Cortex of kidney (tissue), 1 donor: ENCODE data around the gene HECTD1.
"Not testable (repeated sequence)": the region's sequence is repeated elsewhere in the genome, so short reads cannot be mapped to it uniquely, and the experiment has no call there.

Source experiments
- DNase-seq: peaks from one replicate; lab custom pipeline; 2025; lab: John Stamatoyannopoulos, UW

HECTD1 gene

DNA sequence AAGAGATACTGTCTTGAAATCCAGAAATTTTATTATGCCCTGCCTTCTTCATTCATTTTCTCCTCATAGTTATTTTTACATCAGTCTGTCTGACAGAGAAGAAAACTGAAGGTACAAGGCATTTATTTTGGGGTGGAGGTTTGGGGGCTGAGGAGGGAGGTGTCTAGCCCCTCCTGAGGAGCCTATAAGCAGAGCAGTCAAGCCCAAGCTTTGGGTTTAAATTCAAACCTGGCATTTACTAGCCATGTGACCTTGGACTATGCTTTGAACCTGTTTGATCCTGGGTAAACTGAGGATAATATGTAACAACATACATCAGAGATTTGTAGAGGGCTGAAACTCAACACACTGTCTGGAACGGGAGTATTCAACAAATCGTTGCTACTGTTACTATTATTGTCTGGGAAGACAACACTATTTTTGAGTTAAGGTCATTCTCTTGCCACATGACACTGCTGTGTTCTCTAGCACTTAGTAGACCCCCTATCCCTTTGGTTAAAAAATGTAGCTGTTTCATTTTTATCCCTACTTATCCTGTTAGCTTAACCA is 115.4 kb downstream of the HECTD1 start:
- no peak for DNase-seq

DNA sequence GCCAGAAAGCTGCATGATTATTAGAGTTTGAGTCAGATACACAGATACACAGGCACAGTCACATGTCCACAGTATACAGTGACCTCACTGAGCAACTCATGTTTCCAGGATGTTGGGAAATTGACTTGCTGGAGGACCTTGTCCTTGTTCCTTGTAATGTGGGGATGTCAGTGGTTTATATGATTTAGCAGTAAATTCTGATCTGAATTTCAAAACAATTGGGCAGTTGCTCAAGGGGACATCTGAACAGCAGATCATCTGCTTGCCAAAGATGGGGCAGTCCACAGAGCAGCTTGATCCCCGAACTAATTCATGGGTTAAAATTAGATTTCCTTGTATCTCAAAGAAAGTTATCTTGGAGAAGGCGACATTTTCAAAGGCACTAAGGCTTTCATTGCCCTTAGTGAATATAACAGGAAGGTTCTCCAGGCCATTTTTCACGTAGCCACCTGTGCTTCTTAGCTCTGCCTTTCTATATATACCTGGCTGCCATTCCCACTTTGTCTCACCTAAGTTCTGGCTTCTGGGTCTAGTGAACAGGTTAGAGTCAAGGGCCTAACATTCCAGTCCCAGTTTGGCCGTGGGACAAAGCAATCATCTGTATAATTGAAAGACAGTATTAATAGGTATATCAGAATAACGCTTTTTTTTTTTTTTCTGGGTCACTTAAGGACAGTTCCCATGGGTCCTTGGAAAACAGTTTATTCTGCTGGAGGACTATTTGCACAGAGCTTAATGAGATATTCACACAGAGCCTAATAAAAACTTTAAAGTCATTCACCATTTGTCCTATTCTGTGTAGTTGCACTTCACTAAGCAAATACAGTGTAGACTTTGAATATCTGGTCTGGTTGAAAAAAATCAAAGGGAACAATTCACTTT is 116.5 kb downstream of the HECTD1 start:
- no peak for DNase-seq

DNA sequence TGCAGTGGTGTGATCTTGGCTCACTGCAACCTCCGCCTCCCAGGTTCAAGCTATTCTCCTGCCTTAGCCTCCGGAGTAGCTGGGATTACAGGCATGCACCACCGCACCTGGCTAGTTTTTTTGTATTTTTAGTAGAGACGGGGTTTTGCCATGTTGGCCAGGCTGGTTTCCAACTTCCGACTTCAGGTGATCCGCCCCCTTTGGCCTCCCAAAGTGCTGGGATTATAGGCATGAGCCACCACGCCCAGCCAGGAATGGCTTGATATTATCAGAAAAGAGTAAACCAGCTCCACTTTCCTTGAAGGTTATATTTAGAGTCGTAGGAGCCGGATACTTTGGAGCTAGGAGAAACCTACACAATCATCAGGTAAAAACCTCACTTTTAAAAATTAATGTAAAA is 121.1 kb downstream of the HECTD1 start:
- not testable (repeated sequence) for DNase-seq

DNA sequence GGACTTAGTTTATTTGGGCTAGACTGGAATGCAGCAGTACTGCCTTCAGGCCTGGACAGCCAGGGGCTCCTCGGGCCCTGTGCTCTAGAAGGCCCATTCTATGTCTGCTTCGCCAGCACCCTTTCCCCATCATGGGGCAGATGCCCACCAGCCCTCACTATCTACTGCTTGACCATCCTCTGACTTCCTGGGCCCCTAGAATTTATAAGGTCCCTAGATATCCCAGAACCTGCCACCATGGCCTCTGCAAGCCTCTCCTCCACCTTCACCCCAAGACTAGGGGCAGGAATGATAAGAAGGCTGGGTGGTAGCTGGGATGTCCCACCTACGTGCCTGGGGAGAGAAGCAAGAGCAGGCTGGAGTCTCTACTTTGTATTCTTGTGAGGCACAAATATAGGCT is 122.6 kb downstream of the HECTD1 start:
- DNase-seq = no peak

DNA sequence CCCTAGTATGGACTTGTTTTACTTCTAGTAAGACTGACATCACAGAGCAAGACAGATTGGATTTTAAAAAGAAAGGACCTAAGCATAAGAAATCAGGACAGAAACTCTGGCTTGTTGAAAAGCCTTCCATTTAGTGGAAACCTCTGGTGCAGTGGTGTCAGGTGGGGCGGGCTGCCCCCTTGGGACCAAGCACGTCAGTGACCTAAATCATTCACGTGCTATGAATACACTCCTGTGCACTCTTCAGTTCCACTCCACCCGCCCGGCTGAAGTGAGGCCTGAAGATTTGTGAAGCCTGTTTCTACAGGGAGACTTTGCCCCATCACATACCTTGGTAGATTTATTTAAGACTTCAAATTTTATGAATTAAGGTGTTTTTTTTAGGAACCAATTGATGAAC is 123.2 kb downstream of the HECTD1 start:
- no peak for DNase-seq

DNA sequence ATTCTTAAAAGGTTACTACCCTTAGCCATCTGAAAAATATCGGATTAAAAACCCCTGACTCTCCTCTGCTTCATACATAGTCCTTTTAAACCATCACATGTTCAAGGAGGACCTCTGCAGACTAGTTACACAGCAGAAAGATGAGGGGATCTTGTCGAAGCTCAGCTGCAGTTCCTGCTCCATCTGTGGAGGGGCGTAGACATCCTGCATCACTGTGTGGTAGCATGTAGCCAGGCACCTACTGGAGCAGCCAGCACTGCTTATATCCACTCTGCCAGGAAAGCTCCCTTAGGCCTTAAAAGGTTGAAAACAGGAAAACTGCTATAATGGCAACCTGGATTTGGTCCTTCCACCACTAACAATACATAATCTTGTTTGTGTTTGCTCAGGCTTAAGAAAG is 123.8 kb downstream of the HECTD1 start:
- DNase-seq = no peak

DNA sequence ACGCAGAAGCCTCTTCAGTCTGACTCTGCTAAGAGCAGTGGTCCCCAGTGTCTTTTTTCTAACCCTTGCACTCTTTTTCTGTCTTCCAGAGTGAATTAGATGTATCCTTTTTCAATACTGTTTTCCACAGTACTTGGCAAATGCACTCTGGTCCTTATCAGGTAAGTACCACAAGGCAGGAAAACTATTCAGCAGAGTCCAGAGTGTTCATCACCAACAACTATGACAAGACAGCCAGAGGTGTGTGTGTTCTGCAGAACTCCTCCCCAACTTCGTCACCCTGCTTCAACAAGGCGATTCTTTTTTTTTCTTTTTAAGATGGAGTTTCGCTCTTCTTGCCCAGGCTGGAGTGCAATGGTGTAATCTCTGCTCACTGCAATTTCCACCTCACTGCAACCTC is 127.1 kb downstream of the HECTD1 start:
- no peak for DNase-seq

DNA sequence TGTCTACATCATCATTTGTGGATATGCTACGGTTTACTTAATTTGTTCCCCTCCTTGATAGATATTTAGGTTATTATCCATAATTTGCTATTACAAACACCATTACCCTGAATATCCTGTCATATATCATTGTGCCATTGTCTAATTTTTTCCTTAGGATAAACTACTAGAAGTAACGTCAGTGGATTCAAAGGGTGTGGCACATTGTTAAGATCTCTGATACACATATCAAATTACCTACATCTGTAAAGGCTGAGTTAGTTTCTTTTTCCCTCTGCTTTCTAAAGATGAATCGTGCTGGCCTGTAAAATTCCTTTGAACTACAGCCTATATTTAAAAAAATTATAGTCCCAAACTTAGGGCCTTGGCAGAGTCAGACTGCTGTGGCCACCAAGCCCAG is 127.5 kb downstream of the HECTD1 start:
- no peak for DNase-seq

DNA sequence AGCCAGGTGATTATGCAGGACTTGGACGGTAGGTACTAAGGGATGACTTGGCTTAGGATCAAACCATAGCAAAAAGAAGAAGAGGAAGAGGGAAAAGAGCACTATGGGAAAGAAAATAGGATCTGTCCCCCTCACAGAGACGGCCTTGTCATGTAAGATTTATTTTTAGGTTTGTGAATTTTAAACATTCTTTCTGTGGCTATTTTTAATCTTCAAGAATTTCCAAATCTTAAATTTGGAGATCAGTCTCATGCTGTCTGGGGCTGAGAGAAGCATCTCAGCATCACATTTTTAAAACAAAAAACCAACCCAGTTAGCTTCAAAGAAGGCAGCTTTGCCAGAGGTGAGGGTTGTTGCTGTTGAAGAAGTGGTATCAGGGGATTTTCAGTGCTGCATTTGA is 128.8 kb downstream of the HECTD1 start:
- no peak for DNase-seq

DNA sequence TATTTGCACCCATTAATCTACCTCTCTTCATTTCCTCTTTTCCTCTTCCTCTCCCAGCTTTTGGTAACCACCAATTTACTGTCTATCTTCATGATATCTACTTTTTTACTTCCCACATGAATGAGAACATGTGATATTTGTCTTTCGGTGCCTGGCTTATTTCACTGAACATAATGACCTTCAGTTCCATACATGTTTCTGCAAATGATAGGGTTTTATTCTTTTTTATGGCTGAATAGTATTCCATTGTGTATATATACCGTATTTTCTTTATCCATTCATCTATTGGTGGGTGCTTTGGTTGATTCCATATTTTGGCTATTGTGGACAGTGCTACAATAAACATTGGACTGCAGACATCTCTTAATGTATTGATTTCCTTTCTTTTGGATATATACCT is 132.4 kb downstream of the HECTD1 start:
- no peak for DNase-seq

DNA sequence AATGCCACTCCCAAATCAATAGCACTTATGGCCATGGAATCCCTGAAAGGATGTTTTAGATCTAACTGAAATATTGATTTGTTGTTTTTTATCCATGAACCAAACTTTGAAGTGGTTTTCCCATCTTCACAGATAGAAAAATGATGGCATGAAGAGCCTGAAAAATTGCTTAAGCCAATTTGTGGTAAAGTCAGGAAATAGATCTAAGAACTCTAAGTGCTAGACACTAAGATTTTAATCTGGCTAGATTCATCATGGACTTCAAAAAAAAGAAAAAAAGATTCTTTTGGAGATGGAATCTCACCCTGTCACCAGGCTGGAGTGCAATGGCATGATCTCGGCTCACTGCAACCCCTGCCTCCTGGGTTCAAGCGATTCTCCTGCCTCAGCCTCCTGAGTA is 136.4 kb downstream of the HECTD1 start:
- no peak for DNase-seq

DNA sequence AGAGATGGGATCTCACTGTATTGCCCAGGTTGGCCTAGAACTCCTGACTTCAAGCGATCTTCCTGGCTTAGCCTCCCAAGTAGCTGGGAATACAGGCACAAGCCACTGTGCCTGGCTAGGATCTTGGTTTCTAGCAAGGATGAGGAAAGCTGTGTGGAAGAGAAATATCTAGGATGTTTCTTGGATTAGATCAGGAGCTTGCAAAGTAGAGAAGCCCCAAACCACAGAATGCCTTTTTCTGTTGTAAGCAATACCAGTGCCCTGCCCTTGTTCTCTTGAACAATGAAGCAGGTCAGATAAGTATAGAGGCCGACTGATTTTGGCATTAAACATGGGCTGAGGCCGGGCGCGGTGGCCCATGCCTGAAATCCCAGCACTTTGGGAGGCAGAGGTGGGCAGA is 137.2 kb downstream of the HECTD1 start:
- DNase-seq = no peak

DNA sequence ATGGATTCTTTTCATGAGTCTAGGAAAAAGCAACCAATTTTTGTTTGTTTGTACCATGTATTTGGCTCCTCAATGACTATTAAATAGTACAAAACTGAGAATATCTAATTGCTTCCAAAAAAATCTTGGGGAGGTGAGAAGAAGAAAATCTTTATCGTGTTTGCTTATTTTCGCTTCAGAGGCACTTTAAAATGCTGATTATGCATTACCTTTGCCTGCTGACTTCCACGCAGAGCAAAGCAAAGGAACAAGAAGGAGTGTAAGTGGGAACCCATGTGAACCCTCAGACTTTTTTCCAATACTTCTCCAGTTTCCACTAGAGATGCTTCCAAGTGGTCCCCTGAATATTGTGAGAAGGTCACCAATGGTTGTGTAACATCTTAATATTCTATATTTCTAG is 138.2 kb downstream of the HECTD1 start:
- DNase-seq = no peak

DNA sequence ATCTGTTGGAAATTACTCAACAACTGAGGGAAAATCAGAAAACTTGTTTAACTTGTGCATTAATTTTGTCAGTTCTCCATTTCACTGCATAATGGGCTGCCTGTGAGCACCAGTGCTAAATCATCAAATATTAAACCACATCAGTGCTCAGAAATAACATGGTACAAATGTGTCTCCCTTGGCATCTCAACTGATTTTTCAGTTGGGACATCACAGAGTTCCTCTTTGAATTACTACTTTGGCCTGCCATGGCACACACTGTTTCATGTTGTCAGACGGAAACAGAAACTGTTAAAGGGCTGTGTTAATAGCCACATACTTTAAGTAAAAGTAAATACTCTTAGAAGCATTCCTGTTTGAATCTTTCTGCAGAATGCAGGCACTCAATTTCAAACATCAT is 139.4 kb downstream of the HECTD1 start:
- DNase-seq = no peak

DNA sequence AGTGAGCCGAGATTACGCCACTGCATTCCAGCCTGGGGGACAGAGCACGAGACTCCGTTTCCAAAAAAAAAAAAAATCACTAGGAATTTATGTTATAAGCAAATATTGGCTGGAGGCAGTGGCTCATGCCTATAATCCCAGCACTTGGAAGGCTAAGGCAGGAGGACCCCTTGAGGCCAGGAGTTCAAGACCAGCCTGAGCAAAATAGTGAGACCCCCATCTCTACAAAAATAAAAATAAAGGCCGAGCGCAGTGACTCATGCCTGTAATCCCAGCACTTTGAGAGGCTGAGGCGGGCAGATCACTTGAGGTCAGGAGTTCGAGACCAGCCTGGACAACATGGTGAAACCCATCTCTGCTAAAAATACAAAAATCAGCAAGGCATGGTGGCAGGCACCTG is 144.7 kb downstream of the HECTD1 start:
- DNase-seq = not testable (repeated sequence)

DNA sequence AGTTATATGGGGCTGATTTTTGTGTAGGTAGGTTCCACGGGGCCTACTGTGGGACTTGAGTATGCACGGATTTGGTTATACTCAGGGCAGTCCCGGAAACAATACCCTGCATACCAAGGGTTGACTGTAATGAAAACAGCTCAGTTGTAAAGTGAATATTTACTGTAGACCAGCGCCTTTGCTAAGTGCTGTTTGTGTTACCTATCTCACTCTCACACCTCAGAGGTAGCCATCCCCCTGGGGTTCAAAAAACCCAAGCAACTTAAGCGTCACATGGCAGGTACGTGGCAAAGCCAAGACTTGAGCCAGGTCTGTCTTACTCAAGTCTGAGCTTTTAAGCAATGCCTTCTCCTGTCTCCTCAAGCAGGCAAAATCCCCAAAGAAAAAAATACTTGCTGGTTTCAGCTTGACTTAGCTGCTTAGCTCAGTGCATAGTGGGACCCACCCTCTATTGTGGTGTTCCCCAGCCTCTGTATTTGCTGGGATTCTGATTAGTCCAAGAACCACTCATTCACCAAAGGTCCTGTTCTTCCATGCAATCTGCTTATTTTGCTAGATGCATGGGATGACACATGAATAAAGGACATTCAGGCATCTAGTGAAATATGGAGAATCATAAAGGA is 147.2 kb downstream of the HECTD1 start:
- no peak for DNase-seq

DNA sequence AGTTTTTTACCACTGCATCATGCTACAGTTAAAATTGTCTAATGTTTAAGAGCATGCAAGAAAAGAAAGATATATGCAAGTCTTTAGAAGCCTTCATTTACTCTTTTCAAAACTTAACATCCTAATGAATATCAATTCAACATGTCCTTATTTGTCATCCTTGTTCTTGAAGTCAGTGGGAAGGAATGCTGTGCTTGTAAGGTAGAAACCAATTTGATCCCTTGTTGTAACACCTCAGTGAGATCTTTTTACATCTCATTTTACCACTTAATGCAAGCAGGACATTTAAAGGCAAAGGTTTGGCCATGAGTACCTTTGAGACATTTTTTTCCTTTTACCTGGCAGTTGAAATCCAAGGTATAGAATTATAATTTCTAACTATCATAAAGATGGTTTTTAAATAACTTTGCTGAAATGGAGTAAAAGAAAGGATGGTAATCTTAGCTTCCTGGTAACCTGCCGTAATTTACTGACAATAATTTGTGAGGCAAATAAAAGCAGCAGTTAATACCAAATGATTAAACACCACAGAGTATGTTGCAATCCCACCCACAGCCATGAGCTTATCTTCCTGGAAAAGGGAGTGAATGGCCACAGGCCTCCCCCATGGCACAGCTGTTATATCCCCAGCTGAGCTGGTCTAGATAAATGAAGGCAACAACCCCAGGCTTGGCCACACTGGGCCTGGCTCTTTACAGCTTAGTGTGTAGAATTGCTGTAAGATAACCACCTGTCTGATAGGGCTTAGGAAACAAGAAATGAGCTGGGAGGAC is 148.3 kb downstream of the HECTD1 start:
- DNase-seq = no peak

DNA sequence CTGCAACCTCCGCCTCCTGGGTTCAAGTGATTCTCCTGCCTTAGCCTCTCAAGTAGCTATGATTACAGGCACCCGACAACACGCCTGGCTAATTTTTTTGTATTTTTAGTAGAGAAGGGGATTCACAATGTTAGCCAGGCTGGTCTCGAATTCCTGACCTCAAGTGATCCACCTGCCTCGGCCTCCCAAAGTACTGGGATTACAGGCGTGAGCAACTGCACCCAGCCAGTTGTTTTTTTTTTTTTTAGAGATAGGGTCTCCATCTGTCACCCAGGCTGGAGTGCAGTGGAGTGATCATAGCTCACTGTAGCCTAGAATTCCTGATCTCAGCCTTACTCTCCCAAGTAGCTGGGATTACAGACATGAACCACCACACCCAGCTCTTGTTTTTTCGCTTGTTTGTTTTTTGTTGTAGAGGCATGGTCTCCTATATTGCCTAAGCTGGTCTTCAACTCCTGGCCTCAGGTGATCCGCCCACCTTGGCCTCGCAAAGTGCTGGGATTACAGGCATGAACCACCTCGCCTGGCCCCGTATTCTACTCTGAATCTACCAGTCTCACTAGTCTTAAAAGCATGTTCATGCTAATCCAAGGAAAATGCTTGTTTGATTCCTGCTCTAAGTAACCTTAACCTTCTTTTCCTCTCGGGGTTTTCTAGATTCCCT is 149.8 kb downstream of the HECTD1 start:
- DNase-seq = no peak

DNA sequence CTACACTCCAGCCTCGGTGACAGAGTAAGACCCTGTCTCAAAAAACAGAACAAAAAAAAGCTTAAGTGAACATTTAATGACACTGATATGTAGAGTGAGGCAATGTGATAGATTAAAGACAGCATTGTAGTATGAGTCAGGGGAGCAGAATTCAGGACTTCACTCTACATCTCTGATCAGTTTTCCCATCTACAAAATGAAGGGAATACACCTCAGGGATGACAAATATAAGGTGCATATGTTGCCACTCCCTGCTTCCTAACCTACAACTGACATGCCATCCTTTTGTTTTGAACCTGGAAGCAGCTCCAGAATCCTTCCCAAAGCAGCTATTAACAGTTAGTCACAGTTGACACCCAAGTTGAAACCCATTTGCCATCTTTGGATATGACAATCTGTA is 150.6 kb downstream of the HECTD1 start:
- DNase-seq = no peak

DNA sequence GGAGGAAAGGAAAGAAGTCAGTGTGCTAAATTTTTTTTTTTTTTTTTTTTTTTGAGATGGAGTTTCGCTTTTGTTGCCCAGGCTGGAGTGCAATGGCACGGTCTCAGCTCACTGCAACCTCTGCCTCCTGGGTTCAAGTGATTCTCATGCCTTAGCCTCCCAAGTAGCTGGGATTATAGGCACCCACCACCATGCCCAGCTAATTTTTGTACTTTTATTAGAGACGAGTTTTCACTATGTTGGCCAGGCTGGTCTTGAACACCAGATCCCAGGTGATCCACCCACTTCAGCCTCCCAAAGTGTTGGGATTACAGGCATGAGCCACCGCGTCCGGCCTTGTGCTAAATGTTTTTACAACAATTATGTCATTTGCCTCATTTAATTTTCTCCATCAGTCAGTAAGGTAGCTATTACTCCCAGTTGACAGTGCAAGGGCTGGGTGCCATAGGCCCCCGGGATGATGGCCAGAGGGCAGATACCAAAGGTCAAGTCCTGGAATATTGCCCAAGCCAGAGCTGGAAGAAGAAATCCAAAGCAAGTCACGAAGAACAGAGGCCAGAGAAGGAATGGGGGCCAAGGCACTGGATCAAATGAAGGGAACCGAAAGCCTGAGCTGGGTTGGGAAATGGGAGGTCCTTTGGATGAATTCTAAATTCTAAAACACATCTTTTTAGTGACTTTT is 154.5 kb downstream of the HECTD1 start:
- not testable (repeated sequence) for DNase-seq

DNA sequence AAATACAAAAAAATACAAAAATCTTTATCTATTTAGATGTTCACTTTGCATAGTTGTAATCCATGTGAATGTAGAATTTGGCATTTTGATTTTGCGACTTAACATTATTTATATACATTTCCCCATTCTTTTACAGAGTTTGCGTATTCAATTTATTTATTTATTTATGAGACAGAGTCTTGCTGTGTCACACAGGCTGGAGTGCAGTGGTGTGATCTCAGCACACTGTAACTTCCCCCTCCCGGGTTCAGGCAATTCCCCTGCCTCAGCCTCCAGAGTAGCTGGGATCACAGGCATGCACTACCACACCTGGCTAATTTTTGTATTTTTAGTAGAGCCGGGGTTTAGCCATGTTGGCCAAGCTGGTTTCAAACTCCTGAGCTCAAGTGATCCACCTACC is 156.1 kb downstream of the HECTD1 start:
- DNase-seq = no peak

DNA sequence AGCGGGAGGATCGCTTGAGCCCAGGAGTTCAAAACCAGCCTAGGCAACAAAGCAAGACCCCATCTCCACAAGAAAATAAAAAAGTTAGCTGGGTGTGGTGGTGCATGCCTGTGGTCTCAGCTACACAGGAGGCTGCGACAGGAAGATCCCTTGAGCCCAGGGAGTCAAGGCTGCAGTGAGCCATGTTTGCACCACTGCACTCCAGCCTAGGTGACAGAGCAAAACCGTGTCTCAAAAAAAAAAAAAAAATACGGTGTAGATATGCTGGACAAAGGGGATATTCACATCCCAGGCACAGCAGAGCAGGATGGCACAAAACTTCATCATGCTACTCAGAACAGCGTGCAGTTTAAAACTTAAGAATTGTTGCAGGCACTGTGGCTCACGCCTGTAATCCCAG is 156.6 kb downstream of the HECTD1 start:
- no peak for DNase-seq
